ENCODE measurements around the gene SERGEF.
"Not testable (repeated sequence)": the region's sequence is repeated elsewhere in the genome, so short reads cannot be mapped to it uniquely, and the experiment has no call there.

Gene SERGEF

GRCh38 chr11:18000128-18000527 lies 12.7 kb downstream of the SERGEF start:
- DNase-seq, result not testable (repeated sequence)

DNA sequence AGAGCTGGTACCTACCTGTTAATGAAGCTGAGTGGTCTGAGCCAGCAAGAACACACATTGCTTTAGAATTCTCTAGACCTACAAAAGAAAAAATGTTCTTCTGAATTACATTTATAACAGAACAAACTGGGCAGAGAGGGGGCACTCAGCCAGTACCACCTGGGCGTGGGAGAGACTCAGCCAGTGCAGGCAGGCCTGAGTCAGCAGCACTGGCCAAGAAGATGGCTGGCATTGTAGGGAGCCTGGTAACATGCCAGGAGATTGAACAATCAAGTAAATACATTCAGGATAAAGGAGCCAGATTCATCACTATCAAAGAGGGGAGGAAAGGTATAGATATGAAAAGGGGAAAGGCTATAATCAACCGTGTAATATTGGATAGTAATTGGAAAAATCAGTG lies 19.9 kb downstream of the SERGEF start:
- DNase-seq, result no peak

DNA sequence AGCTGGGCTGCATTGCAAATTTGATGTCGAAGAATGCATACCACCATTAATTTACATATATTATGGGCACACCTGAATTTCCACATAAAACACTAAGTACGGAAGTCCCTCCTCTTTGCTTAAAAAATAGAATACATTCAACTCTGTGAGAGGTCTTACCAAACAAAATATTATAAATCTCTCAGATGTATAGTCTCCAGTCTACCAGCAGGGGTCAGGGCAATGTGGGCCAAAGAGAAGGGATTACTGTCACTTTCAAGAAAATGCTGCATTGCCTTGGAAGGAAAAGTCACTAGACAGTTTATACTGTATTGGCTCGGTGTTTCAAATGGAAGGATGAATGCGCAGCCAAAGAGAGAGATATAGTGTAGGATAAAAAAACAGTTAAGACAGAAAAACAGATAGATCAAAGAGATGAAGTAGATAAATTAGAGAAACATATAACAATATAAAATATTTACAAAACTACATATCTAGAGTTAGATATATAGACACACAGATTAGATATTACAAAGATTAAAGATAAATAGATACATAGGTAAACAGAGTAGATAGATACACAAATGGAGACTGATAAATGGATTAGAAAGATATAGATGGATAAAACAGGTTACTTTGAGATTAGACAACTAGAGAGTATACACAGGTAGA lies 20.9 kb downstream of the SERGEF start:
- peak in 1 of 2 experiments; percentile 38 for DNase-seq

GRCh38 chr11:17989306-17989705 lies 23.5 kb downstream of the SERGEF start:
- DNase-seq, result peak in 1 of 2 experiments; percentile 24

GRCh38 chr11:17988465-17988864 lies 24.4 kb downstream of the SERGEF start:
- DNase-seq, result peak; percentile 69 to 75

GRCh38 chr11:17987826-17988225 lies 25.0 kb downstream of the SERGEF start:
- no peak for DNase-seq

GRCh38 chr11:17986711-17987220 lies 26.1 kb downstream of the SERGEF start:
- DNase-seq, result no peak

- DNase-seq, result no peak
These were observed 26.7 kb downstream of the SERGEF start for GRCh38 chr11:17986007-17986710.

- DNase-seq, result no peak
These were observed 27.3 kb downstream of the SERGEF start for GRCh38 chr11:17985517-17985916.

DNA sequence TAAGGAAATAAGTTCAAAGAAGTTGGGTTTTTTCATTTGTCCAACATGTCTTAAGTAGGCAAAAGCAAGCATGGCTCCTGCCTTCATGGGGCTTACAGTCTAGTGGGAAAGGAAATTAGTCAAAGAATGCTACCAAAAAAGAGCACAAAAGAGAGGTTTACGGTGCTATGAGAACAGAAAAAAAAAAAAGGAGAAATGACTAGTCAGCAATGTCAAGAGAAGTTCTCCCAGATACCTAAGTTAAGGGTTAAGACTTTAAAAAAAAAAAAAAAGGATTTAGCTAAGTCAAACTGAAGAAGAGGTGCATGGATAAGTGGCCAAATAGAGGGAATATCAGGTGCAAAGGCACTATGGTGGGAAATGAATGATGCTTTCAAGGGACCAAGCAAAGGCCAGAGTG lies 29.3 kb downstream of the SERGEF start:
- DNase-seq, result no peak

DNA sequence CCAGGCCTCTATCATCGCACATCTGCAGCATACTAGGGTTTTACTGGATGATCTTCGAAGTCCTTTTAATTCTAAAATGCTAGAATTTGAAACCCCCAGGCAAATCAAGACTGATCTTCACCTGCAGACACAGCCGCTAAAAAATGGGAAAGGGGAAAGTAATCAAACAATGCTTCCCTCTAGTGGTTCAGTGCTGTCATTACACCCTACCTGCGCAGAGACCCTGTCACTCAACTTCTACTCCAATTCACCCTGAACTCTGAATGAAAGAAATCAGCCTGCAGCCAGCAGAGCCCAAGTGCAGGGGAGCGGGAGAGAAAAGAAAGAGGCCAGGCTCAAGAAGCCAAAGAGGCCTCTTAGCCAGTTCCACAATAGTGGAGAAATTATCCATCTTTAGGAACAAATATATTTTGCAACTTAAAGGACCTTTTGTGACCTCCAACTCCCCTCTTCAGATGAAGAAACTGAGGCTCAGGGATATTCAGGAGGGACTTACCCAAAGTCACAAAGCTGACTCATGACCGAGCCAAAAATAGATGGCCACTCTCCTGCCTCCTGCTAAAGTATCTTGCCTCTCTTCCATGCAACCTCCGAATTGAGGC lies 33.0 kb downstream of the SERGEF start:
- DNase-seq, result no peak

- no peak for DNase-seq
These were observed 34.1 kb downstream of the SERGEF start for GRCh38 chr11:17978553-17979287.

DNA sequence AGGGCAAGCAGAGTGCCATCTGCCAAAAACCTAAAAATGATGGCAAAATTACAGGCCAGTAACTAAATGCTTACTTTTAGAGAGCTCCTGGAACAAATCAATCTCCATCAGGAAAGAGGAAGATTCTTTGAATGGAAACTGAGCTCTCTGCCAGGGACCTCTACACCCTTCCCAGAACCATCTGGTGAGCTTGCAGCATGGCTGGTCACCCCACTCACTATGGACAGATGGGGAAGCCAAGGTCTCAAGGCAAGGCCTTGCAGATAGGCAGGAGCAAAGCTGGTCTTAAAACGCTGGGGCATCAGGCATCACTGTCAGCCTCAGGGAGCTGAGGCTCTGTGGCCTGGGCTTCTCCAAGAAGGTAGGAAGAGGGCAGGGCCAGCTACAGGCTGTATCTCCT lies 36.2 kb downstream of the SERGEF start:
- DNase-seq, result no peak

DNA sequence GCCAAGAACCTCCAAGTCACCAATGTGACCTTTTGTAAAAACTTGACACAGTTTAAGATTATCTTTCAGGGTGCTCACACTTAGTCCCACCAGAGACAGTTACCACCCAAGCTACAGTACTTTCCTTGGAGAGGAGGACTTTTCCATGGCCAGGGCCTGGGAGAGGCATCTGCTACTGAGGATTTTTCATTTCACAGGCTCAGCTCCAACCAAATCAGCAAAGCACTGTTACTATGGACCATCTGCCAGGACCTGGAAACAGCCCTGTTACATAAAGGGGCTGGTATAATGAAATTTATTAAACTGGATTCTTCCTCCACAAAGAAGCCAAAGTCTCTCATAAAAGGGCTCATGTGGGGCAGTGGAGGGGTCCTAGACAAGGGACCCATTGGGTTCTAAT lies 38.6 kb downstream of the SERGEF start:
- no peak for DNase-seq

GRCh38 chr11:17972987-17973386 lies 39.9 kb downstream of the SERGEF start:
- DNase-seq, result no peak

GRCh38 chr11:17968206-17968605 lies 44.6 kb downstream of the SERGEF start:
- no peak for DNase-seq

DNA sequence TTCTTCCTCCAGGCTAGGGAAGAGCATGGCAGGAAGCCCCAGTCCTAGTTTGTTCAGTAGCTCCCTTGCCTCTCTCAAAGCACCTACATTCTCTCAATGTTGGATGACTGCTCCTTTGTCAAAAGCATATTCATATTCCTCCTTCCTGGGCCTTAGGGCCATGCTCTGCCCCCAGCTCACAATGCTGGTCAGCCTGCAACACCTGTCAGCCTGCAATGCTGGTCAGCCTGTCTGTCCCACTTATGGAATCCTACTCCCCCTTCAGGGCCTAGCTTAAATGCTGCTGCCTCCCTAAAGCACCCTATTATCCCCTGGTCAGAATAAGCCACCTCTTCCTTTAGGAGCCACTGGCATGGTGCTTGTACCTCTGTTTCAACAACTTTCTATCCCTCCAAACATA lies 45.2 kb downstream of the SERGEF start:
- DNase-seq, result no peak

DNA sequence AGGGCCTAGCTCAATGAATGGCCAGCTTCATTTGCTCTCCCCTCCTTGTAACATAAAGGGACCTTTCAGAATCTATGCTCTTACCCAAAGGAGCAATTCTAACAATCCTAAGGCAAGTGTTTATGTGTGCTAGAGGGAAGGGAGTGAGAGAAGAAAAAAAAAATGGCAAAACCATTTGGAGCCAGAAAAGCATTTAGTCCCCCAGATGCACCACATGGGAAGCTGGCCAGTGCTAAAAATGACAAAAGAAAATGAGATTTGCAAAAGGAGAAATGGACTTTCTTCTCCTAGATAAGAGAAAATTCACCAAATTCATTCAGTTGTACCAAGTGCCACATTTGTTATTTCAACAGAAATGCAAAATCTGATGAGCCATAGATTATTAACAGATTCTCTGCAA lies 52.8 kb downstream of the SERGEF start:
- DNase-seq, result no peak

DNA sequence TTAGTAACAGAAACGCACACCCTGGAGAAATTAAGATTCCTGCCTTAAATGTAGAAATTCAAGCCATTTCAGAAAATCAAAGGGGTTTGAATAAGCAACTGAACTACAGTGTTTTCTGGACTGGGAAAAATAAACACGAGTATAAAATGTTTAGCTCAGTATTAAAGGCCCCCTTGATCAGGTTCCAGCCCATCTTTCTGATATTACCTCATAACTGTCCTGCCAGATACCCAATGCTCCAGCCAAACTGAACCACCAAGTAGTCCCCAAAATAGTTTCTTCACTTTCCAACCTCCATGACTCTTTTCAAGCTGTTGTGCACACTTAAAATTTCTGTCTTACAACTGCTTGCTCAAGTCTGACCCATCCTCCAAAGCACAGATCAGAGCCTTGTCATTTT lies 54.4 kb downstream of the SERGEF start:
- DNase-seq, result no peak

GRCh38 chr11:17954395-17955252 lies 58.2 kb downstream of the SERGEF start:
- DNase-seq, result no peak

GRCh38 chr11:17952487-17952886 lies 60.4 kb downstream of the SERGEF start:
- no peak for DNase-seq

- no peak for DNase-seq
These were observed 61.0 kb downstream of the SERGEF start for GRCh38 chr11:17951685-17952388.
